H9 (cell line): ENCODE data around the gene EGFL6. TPM values are rescaled to one million over a fixed set of nuclear protein-coding genes. Genes with fewer than 3 reads are reported as not detected.

Experiments
- DNase-seq: peaks from one replicate; pipeline ENCODE4 v3.0.0-alpha.2; 2017
- H2AFZ ChIP-seq: one replicate; pipeline ENCODE4 v1.6.1; 2013; ENCODE audit warnings: mild to moderate bottlenecking, low read length, control low read depth, moderate library complexity
- H2AK5ac ChIP-seq: 2 replicates; pipeline ENCODE4 v1.6.1; 2013; ENCODE audit warnings: low read length, control low read depth, mixed read lengths; ENCODE audit not compliant: insufficient read length
- H2BK120ac ChIP-seq: one replicate; pipeline ENCODE4 v1.6.1; 2013; ENCODE audit warnings: low read depth, mild to moderate bottlenecking, low read length, control low read depth, inconsistent platforms; ENCODE audit not compliant: poor library complexity, severe bottlenecking
- H2BK12ac ChIP-seq: 2 replicates; pipeline ENCODE4 v1.6.1; 2013; ENCODE audit warnings: low read length, control low read depth, mixed read lengths, low read depth; ENCODE audit not compliant: insufficient read length
- H2BK15ac ChIP-seq: 2 replicates; pipeline ENCODE4 v1.6.1; 2013; ENCODE audit warnings: low read depth, low read length, control low read depth
- H2BK20ac ChIP-seq: one replicate; pipeline ENCODE4 v1.6.1; 2013; ENCODE audit warnings: low read depth, mild to moderate bottlenecking, low read length, control low read depth, inconsistent platforms; ENCODE audit not compliant: poor library complexity, severe bottlenecking
- H2BK5ac ChIP-seq: 2 replicates; pipeline ENCODE4 v1.6.1; 2013; ENCODE audit warnings: low read length, control low read depth, mixed read lengths; ENCODE audit not compliant: insufficient read length
- H3K14ac ChIP-seq: 2 replicates; pipeline ENCODE4 v1.6.1; 2013; ENCODE audit warnings: low read length, control low read depth; ENCODE audit not compliant: insufficient read depth
- H3K18ac ChIP-seq: 2 replicates; pipeline ENCODE4 v1.6.1; 2013; ENCODE audit warnings: low read depth, mild to moderate bottlenecking, mixed read lengths, low read length, control low read depth; ENCODE audit not compliant: insufficient read length
- H3K23ac ChIP-seq: 2 replicates; pipeline ENCODE4 v1.6.1; 2013; ENCODE audit warnings: low read length, control low read depth, mixed read lengths, low read depth; ENCODE audit not compliant: insufficient read length
- H3K23me2 ChIP-seq: 2 replicates; pipeline ENCODE4 v1.6.1; 2013; ENCODE audit warnings: low read depth, mild to moderate bottlenecking, mixed read lengths, low read length, control low read depth; ENCODE audit not compliant: insufficient read length, poor library complexity, severe bottlenecking
- H3K27ac ChIP-seq: 2 replicates; pipeline ENCODE4 v1.5.1; 2013; ENCODE audit warnings: low read length, control low read depth, mixed read lengths, low read depth; ENCODE audit not compliant: insufficient read length
- H3K27me3 ChIP-seq: 2 replicates; pipeline ENCODE4 v1.6.1; 2013; ENCODE audit warnings: low read length, control low read depth, inconsistent platforms; ENCODE audit not compliant: insufficient read depth
- H3K4ac ChIP-seq: 2 replicates; pipeline ENCODE4 v1.6.1; 2013; ENCODE audit warnings: low read depth, mild to moderate bottlenecking, control low read depth, inconsistent platforms, low read length, moderate library complexity
- H3K4me1 ChIP-seq: 2 replicates; pipeline ENCODE4 v1.6.1; 2013; ENCODE audit warnings: low read length, control low read depth, inconsistent platforms; ENCODE audit not compliant: insufficient read depth
- H3K4me2 ChIP-seq: 2 replicates; pipeline ENCODE4 v1.6.1; 2013; ENCODE audit warnings: low read length, control low read depth, mixed read lengths; ENCODE audit not compliant: insufficient read length, insufficient read depth
- H3K56ac ChIP-seq: 2 replicates; pipeline ENCODE4 v1.6.1; 2013; ENCODE audit warnings: low read depth, mild to moderate bottlenecking, mixed read lengths, low read length, control low read depth; ENCODE audit not compliant: insufficient read length
- H3K79me1 ChIP-seq: 2 replicates; pipeline ENCODE4 v1.6.1; 2013; ENCODE audit warnings: low read depth, mild to moderate bottlenecking, moderate library complexity, low read length, control low read depth, inconsistent platforms; ENCODE audit not compliant: insufficient read depth, poor library complexity, severe bottlenecking
- H3K79me2 ChIP-seq: 2 replicates; pipeline ENCODE4 v1.6.1; 2013; ENCODE audit warnings: low read length, control low read depth, inconsistent platforms; ENCODE audit not compliant: insufficient read depth
- H3K9ac ChIP-seq: 2 replicates; pipeline ENCODE4 v1.6.1; 2013; ENCODE audit warnings: low read length, control low read depth, mixed read lengths; ENCODE audit not compliant: insufficient read length; ENCODE audit errors: extremely low read depth
- H3K9me3 ChIP-seq: one replicate; pipeline ENCODE4 v1.6.1; 2013; ENCODE audit warnings: low read depth, low read length, inconsistent platforms; ENCODE audit not compliant: control insufficient read depth
- H3T11ph ChIP-seq: one replicate; pipeline ENCODE4 v1.6.1; 2013; ENCODE audit warnings: mild to moderate bottlenecking, low read length, control low read depth, inconsistent platforms
- H4K20me1 ChIP-seq: one replicate; pipeline ENCODE4 v1.6.1; 2013; ENCODE audit not compliant: control insufficient read depth, insufficient read length, insufficient read depth
- H4K5ac ChIP-seq: 2 replicates; pipeline ENCODE4 v1.6.1; 2013; ENCODE audit warnings: low read depth, mild to moderate bottlenecking, mixed read lengths, low read length, control low read depth; ENCODE audit not compliant: insufficient read length
- H4K8ac ChIP-seq: replicated peaks from 2 replicates; pipeline ENCODE4 v1.6.1; 2013; ENCODE audit warnings: low read length, control low read depth, mixed read lengths, low read depth; ENCODE audit not compliant: insufficient read length
- H4K91ac ChIP-seq: 2 replicates; pipeline ENCODE4 v1.6.1; 2013; ENCODE audit warnings: low read depth, mild to moderate bottlenecking, moderate library complexity, mixed read lengths, low read length, control low read depth; ENCODE audit not compliant: insufficient read length
- H3K27ac Mint-ChIP-seq, 3 experiments: 2 replicates in 2 of 3; 3 replicates in 1 of 3; pipeline ENCODE4 v1.8.0; 2020 to 2021; ENCODE audit warnings: mixed read lengths in 3 of 3, mild to moderate bottlenecking in 1 of 3, moderate library complexity in 1 of 3
- H3K27me3 Mint-ChIP-seq: 2 replicates; pipeline ENCODE4 v1.8.0; 2021; ENCODE audit warnings: low read depth, mild to moderate bottlenecking, moderate library complexity, mixed read lengths
- H3K36me3 Mint-ChIP-seq, 3 experiments: 2 replicates in 2 of 3; 3 replicates in 1 of 3; pipeline ENCODE4 v1.8.0; 2020 to 2021; ENCODE audit warnings: low read depth in 3 of 3, mixed read lengths in 3 of 3; ENCODE audit not compliant: insufficient read depth in 1 of 3
- H3K4me1 Mint-ChIP-seq, 2 experiments: 2 replicates each; pipeline ENCODE4 v1.8.0; 2020; ENCODE audit warnings: mixed read lengths in 2 of 2
- H3K4me3 Mint-ChIP-seq, 2 experiments: 2 replicates in 1 of 2; 3 replicates in 1 of 2; pipeline ENCODE4 v1.8.0; 2020 to 2021; ENCODE audit warnings: mild to moderate bottlenecking in 2 of 2, mixed read lengths in 2 of 2, moderate library complexity in 1 of 2
- H3K9me3 Mint-ChIP-seq, 2 experiments: 2 replicates in 1 of 2; 3 replicates in 1 of 2; pipeline ENCODE4 v1.8.0; 2020; ENCODE audit warnings: mild to moderate bottlenecking in 2 of 2, mixed read lengths in 2 of 2, moderate library complexity in 1 of 2
- CTCF ChIP-seq: fragments of 200-600 bp; sonication (generic); conservative IDR thresholded peaks from 3 replicates; pipeline ENCODE4 v1.8.0; 2021; ENCODE audit warnings: antibody characterized with exemption, mild to moderate bottlenecking
- WGBS: extraction: QIAGEN DNeasy Blood & Tissue Kit; methylation state at CpG from one replicate; pipeline ENCODE4 v1.1.7; 2013; ENCODE audit warnings: missing lambda C conversion rate, low lambda C conversion rate, mixed read lengths; ENCODE audit not compliant: insufficient read length; ENCODE audit errors: extremely low coverage; 5-methylcytosine and 5-hydroxymethylcytosine counted together
- total RNA-seq: library from RNA; stranded (reverse); gene quantifications from 2 replicates; pipeline ENCODE4 v1.2.1, GENCODE V29; 2021

Gene EGFL6
- total RNA-seq, 1 experiment from 2014 or later, result 0.94 TPM

GRCh38 chrX:13535376-13536165 lies 33.8 kb upstream of the EGFL6 start:
- Histone ChIP-seq H4K5ac (no peak overlapping the region), H2AK5ac (no peak overlapping the region), H3K9me3 (peaks cover 6% of the 10 kb centered on the region), H2AFZ (no peak overlapping the region), H3K18ac (no peak overlapping the region), H3K14ac (no peak overlapping the region), H4K8ac (no peak overlapping the region), H3K27ac (no peak overlapping the region), H2BK15ac (no peak overlapping the region), H3K9ac (no peak overlapping the region), H2BK5ac (no peak overlapping the region), H3K56ac (no peak overlapping the region), H3K4ac (no peak overlapping the region), H3K27me3 (no peaks in the 10 kb centered on the region), H4K91ac (no peak overlapping the region), H3K4me2 (no peak overlapping the region), H2BK20ac (no peak overlapping the region), H3K23ac (no peak overlapping the region), H2BK12ac (no peak overlapping the region), H3K4me1 (no peaks in the 10 kb centered on the region), H3K79me1 (no peaks in the 10 kb centered on the region), H3K23me2 (no peaks in the 10 kb centered on the region), H3T11ph (no peak overlapping the region), H4K20me1 (no peaks in the 10 kb centered on the region), H2BK120ac (no peak overlapping the region), H3K79me2 (no peaks in the 10 kb centered on the region)
- Mint-ChIP-seq H3K9me3 (peaks cover 21 to 32% of the 10 kb centered on the region in 2 experiments), H3K4me1 (no peaks in the 10 kb centered on the region), H3K36me3 (no peaks in the 10 kb centered on the region; a peak in 2 of 7 replicates), H3K27ac (no peak overlapping the region), H3K27me3 (no peaks in the 10 kb centered on the region), H3K4me3 (no peak overlapping the region)
- WGBS, result no CpG with 5 or more reads among the region's 7 CpGs
- no peak for DNase-seq
- no peak for TF ChIP-seq CTCF
